GM12872 (cell line): ENCODE data around the gene SRPRA.

Experiments used
- TF ChIP-seq, protein P1 (sequence below): IDR thresholded peaks from 3 replicates; pipeline ENCODE4 v1.5.1; 2011; ENCODE audit warnings: low read depth, mild to moderate bottlenecking, low read length, moderate library complexity; ENCODE audit not compliant: insufficient read depth

Gene SRPRA

DNA sequence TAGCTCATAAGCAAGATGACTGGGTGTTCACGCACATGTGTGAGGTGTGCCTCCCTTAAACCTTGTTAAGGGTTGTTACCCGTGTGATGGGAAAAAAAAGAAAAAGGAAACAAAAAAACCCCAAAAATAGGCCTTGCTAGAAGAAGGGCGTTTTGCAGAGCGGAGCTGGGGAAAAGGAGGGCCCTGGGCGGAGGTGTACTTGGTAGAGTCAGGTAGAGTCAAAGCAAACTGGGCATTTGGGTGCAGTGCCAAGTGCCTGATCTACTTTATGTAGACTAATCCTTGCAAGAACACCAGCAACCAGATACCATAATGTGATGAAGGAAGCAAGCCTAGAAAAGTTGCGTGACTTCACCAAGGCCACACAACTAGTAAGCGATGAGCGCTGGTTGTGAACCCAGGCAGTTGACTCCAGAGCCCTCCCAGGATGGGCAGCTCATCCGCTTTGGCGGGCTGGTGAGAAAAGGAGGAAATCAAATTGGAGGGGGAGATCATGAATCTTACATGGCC, 13.0 kb upstream of the SRPRA start:
- TF ChIP-seq, protein P1, sequence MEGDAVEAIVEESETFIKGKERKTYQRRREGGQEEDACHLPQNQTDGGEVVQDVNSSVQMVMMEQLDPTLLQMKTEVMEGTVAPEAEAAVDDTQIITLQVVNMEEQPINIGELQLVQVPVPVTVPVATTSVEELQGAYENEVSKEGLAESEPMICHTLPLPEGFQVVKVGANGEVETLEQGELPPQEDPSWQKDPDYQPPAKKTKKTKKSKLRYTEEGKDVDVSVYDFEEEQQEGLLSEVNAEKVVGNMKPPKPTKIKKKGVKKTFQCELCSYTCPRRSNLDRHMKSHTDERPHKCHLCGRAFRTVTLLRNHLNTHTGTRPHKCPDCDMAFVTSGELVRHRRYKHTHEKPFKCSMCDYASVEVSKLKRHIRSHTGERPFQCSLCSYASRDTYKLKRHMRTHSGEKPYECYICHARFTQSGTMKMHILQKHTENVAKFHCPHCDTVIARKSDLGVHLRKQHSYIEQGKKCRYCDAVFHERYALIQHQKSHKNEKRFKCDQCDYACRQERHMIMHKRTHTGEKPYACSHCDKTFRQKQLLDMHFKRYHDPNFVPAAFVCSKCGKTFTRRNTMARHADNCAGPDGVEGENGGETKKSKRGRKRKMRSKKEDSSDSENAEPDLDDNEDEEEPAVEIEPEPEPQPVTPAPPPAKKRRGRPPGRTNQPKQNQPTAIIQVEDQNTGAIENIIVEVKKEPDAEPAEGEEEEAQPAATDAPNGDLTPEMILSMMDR: no peak

DNA sequence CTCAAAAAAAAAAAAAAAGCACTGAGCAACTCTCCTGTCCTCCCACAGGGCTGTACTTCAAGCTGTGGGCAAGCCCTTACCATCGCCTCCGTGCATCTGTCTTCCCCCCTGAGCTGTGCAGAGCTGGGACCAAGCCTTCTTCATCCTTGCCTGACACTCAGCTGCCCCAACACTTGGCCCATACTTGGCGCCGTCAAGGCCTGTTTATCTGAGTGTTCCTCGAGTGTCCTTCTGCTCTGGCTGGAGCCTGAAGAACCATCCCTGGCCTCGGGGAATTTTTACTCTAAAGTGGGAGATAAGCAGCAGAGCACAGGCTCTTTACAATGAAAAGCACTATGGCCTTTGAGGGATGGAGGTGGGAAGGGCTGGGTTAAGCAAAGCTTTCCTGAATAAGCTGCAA, 12.6 kb upstream of the SRPRA start:
- TF ChIP-seq, protein P1: no peak

DNA sequence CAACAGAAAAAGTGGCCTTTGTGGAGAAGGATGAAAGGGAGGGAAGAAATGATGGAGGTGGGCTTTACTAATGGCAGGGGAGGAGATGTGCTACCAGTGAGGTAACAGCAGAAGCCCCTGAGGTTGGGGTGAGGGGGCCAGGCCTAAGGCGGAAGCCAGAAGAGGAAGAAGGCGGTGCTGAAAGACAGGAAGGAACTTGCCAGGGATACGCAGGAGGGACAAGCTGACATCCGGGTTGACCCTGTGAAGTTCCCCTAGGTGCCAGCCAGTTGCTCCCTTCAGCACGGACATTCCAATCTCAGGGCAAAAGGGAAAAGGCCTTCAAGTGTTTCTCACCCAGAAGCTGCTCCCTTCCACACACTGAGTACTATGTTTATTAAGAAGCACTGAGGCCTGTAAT, 11.9 kb upstream of the SRPRA start:
- TF ChIP-seq, protein P1: no peak

DNA sequence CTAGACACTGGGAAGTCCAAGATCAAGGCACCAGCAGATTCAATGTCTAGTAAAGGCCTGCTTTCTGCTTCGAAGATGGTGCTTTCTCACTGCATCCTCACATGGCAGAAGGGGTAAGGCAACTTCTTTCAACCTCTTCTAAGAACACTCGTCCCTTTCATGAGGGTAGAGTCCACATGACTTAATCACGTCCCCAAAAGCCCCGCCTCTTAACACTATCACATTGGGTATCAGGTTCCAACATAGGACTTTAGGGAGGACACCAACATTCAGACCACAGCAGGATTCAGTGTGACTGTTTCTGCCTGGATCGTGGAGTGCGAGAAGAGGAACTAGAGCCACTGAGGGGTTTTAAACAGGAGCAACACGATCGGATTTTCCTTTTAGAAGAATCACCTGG, 10.5 kb upstream of the SRPRA start:
- TF ChIP-seq, protein P1: no peak

DNA sequence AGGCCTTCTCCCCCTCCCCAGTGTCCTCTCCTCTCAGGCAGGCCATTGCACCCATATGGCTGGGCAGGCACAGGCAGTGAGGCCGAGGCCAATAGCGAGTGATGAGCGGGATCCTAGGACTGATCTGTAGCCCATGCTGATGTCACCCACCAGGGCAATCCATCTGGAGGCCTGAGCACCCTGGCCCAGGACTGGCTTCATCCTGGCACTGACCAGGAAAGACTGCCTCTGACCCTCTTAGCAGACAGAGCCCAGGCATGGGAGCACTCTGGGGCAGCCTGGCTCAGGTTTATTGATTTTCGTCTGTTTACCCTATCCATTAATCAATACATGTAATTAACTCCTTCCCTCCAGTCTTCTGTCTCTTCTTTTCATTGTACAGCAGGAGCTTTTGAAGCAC, 9.1 kb upstream of the SRPRA start:
- TF ChIP-seq, protein P1: no peak

DNA sequence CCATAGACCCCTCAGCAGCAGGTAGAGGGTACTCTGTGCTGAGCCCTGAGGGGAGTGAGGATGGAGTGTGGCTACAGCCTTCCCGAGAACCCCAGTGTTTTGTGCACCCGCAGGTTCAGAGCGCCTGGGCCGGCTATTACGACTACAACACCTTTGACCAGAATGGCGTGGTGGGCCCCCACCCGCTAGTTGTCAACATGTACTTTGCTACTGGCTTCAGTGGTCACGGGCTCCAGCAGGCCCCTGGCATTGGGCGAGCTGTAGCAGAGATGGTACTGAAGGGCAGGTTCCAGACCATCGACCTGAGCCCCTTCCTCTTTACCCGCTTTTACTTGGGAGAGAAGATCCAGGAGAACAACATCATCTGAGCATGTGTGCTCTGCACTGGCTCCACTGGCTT, 8.6 kb upstream of the SRPRA start:
- TF ChIP-seq, protein P1: no peak

DNA sequence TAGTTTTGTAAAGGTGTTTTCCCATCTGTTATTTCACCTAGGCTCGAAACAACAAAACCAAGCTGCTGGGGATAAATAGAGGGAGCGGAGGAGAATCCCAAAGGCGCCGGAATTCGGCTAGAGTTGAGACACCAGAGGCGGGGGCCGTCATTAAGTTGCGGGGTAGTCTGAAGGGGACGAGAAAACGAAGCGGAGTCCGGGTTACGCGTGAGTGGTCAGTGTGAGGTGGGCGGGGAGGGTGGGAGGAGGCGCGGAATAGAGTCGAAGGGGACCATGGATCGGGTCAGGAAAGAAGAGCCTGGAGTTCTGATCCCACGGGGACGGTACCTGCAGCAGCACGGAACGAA, 361 bp downstream of the SRPRA start:
- TF ChIP-seq, protein P1: no peak

DNA sequence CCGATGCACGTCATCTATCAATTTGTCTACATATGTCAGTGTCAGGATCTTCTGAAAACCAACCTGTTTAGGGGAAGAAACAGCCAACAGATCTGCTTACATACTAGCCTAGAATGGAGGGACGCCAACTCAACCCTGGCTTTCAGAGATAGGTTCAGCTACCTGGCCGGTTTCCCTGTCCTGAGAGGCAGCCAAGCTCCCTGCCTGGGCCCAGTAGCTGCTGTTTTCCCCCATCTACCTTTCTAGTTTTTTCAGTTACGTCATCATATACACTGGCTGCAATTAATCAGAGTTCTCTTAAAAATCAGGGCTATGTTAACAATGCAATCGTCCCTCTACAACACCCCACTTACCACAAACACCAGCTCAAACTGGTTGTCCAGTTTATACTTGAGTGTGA, 1.0 kb downstream of the SRPRA start:
- TF ChIP-seq, protein P1: no peak
